B cell (primary cell): ENCODE data around the gene CYYR1. TPM values are rescaled to one million over a fixed set of nuclear protein-coding genes. Genes with fewer than 3 reads are reported as not detected.

ENCODE experiments used
- ATAC-seq: fragments of 200-7000 bp; cut with Tn5 transposase; one replicate; pipeline ENCODE4 v1.10.0; 2021; ENCODE audit warnings: low read depth, mild to moderate bottlenecking, moderate number of reproducible peaks, moderate library complexity
- CTCF ChIA-PET: fragments of 350-600 bp; sonication (Branson Sonifier 250); formaldehyde crosslinking; loops from one replicate; lab custom pipeline; 2021; ENCODE audit warnings: antibody characterized with exemption, inconsistent platforms; lab: Charles Lee
- POLR2A ChIA-PET: fragments of 350-600 bp; sonication (Branson Sonifier 250); formaldehyde crosslinking; loops from one replicate; lab custom pipeline; 2021; ENCODE audit warnings: antibody characterized with exemption; lab: Charles Lee
- DNase-seq: peaks from one replicate; pipeline ENCODE4 v3.0.0; 2013
- H2AFZ ChIP-seq: 2 replicates; pipeline ENCODE4 v1.6.1; 2012; ENCODE audit warnings: mild to moderate bottlenecking, low read depth, low read length; ENCODE audit not compliant: insufficient read depth, poor library complexity, severe bottlenecking
- H3K27ac ChIP-seq, 2 donors: 1 replicate in 1 of 2; 2 replicates in 1 of 2; pipeline ENCODE4 v1.5.1; 2012 to 2013; ENCODE audit warnings: low read length in 2 of 2, mild to moderate bottlenecking in 2 of 2, moderate library complexity in 1 of 2
- H3K27me3 ChIP-seq, 4 experiments: fragments of 200-600 bp in 1 of 4; sonication (generic) in 1 of 4; replicated peaks in 1 of 4; 1 replicate in 2 of 4; 2 replicates in 2 of 4; pipeline versions ENCODE4 v1.6.1 to v1.7.0; 2013 to 2016; ENCODE audit warnings: low read length in 3 of 4, mild to moderate bottlenecking in 2 of 4, mixed read lengths in 1 of 4, moderate library complexity in 1 of 4; ENCODE audit not compliant: insufficient read depth in 4 of 4, control insufficient read depth in 3 of 4; ENCODE audit errors: control extremely low read depth in 1 of 4
- H3K36me3 ChIP-seq, 2 experiments: replicated peaks in 1 of 2; 1 replicate in 1 of 2; 2 replicates in 1 of 2; pipeline versions ENCODE4 v1.6.1 to v1.7.1; 2013; ENCODE audit warnings: low read length in 1 of 2; ENCODE audit not compliant: insufficient read depth in 2 of 2, control insufficient read depth in 1 of 2; ENCODE audit errors: control extremely low read depth in 1 of 2, extremely low read depth in 1 of 2
- H3K4me1 ChIP-seq, 2 donors: fragments of 200-600 bp in 1 of 2; sonication (generic) in 1 of 2; 1 replicate in 1 of 2; 2 replicates in 1 of 2; pipeline versions ENCODE4 v1.5.1 to v1.6.1; 2013 to 2017; ENCODE audit warnings: low read length in 2 of 2; ENCODE audit not compliant: control insufficient read depth in 2 of 2, insufficient read depth in 2 of 2
- H3K4me2 ChIP-seq: replicated peaks from 2 replicates; pipeline ENCODE3; 2012; ENCODE audit warnings: mild to moderate bottlenecking, low read depth, low read length; ENCODE audit not compliant: poor library complexity, severe bottlenecking
- H3K4me3 ChIP-seq, 5 experiments: fragments of 200-600 bp in 1 of 5; sonication (generic) in 1 of 5; 1 replicate in 3 of 5; 2 replicates in 2 of 5; pipeline versions ENCODE4 v1.5.1 to v1.7.0; 2011 to 2016; ENCODE audit warnings: low read length in 4 of 5, mild to moderate bottlenecking in 4 of 5, low read depth in 2 of 5, control low read depth in 1 of 5, moderate library complexity in 1 of 5; ENCODE audit not compliant: insufficient read depth in 1 of 5; ENCODE audit errors: control extremely low read depth in 1 of 5, extremely low read depth in 1 of 5
- H3K79me2 ChIP-seq: fragments of 200-600 bp; sonication (generic); one replicate; pipeline ENCODE4 v1.6.0; 2016; ENCODE audit warnings: low read length; ENCODE audit not compliant: control insufficient read depth, insufficient read depth
- H3K9ac ChIP-seq: fragments of 200-600 bp; sonication (generic); 2 replicates; pipeline ENCODE4 v1.6.1; 2017; ENCODE audit warnings: mild to moderate bottlenecking, low read length, moderate library complexity
- H3K9me3 ChIP-seq, 3 donors: one replicate each; pipeline versions ENCODE4 v1.6.1 to v1.7.1; 2013; ENCODE audit warnings: low read length in 2 of 3; ENCODE audit not compliant: control insufficient read depth in 2 of 3, insufficient read depth in 1 of 3; ENCODE audit errors: control extremely low read depth in 1 of 3
- H4K20me1 ChIP-seq: 2 replicates; pipeline ENCODE4 v1.6.0; 2012; ENCODE audit warnings: mild to moderate bottlenecking, low read length; ENCODE audit not compliant: insufficient read depth, control insufficient read depth, poor library complexity, severe bottlenecking
- H3K27ac Mint-ChIP-seq: one replicate; pipeline ENCODE4 v1.8.0; 2021; ENCODE audit warnings: mixed read lengths
- H3K27me3 Mint-ChIP-seq: one replicate; pipeline ENCODE4 v1.8.0; 2021; ENCODE audit warnings: mixed read lengths
- H3K4me1 Mint-ChIP-seq: one replicate; pipeline ENCODE4 v1.8.0; 2021; ENCODE audit warnings: mixed read lengths
- H3K4me3 Mint-ChIP-seq: one replicate; pipeline ENCODE4 v1.8.0; 2021; ENCODE audit warnings: mixed read lengths
- H3K9me3 Mint-ChIP-seq: one replicate; pipeline ENCODE4 v1.8.0; 2022; ENCODE audit warnings: mixed read lengths; ENCODE audit not compliant: insufficient read depth
- CTCF ChIP-seq: fragments of 200-600 bp; IDR thresholded peaks from one replicate; pipeline ENCODE4 v1.8.0; 2022; ENCODE audit warnings: antibody characterized with exemption, mild to moderate bottlenecking
- EZH2 ChIP-seq: IDR thresholded peaks from 2 replicates; pipeline ENCODE4 v1.6.1; 2012; ENCODE audit warnings: borderline replicate concordance, low read depth, mild to moderate bottlenecking, moderate library complexity, low read length; ENCODE audit not compliant: insufficient read depth, poor library complexity, severe bottlenecking
- WGBS: methylation state at CpG from one replicate; pipeline ENCODE4 v1.1.5; 2013; ENCODE audit warnings: missing lambda C conversion rate; ENCODE audit not compliant: insufficient coverage; 5-methylcytosine and 5-hydroxymethylcytosine counted together
- intact Hi-C: fragments of 100-400 bp; cut with micrococcal nuclease; formaldehyde crosslinking; loops from one replicate; pipeline ENCODE4 v1.10.0; 2022
- polyA plus RNA-seq: library from polyadenylated mRNA; depleted of rRNA; stranded (reverse); fragments of >200 nt; gene quantifications from 2 replicates; pipeline ENCODE4 v1.2.3, GENCODE V29; 2012
- total RNA-seq, 2 donors: library from RNA; stranded (reverse); fragments of 120-200 nt in 1 of 2; gene quantifications; 1 replicate in 1 of 2; 2 replicates in 1 of 2; pipeline versions ENCODE4 v1.2.3 to v1.2.4, GENCODE V29; 2013 to 2022

Gene CYYR1
- total and polyA plus RNA-seq, 2 donors (not counting 1 experiment from before 2014, with no cell fraction given), result not detected

- TF ChIP-seq EZH2, result no peak
- TF ChIP-seq CTCF, result no peak
- intact Hi-C loops, result no loop called here
Measured at GRCh38 chr21:26597981-26598380, 24.9 kb upstream of the CYYR1 start.

DNA sequence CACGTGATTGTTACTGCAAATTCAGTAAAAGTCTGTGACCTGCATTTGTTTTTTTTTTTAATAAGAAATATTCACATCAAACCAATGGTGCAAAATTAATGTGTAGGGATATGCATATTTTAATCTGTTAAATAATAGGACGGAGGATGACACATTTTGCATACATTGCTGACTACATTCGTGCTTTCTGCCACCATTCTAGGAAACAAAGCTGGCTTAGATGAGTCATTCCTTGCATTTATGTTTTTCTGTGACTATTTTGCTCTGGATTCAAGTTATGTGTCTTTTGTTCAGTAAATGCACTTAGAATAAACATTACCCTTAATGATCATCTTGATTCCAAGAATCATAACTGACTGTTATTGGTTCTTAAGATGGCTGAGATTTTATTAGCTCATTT, 23.9 kb upstream of the CYYR1 start:
- no peak for ATAC-seq
- Histone ChIP-seq H3K27me3 (no peaks in the 10 kb centered on the region), H3K9ac (no peak overlapping the region), H3K4me1 (no peaks in the 10 kb centered on the region), H3K36me3 (no peaks in the 10 kb centered on the region), H3K9me3 (no peaks in the 10 kb centered on the region), H3K79me2 (no peaks in the 10 kb centered on the region), H3K4me3 (no peak overlapping the region), H3K27ac (no peak overlapping the region), H2AFZ (no peak overlapping the region), H4K20me1 (no peaks in the 10 kb centered on the region), H3K4me2 (no peak overlapping the region)
- intact Hi-C loops, result no loop called here
- DNase-seq, result no peak
- H3K27ac Mint-ChIP-seq, result no peak overlapping the region
- H3K4me1 Mint-ChIP-seq, result no peaks in the 10 kb centered on the region
- ChIA-PET CTCF (interaction anchor here (0.7 kb wide), 1 partner anchor 713 kb away, joined by 3 read pairs; no protein-coding TSS in a partner anchor), POLR2A (no interaction called here)
- H3K9me3 Mint-ChIP-seq, result no peaks in the 10 kb centered on the region
- 83% methylated on average over 1 of the region's 3 CpGs for WGBS
- TF ChIP-seq CTCF (no peak), EZH2 (no peak)
- H3K27me3 Mint-ChIP-seq, result no peaks in the 10 kb centered on the region
- no peak overlapping the region for H3K4me3 Mint-ChIP-seq

More at GRCh38 chr21:26597981-26598380, 24.9 kb upstream of the CYYR1 start:
- Histone ChIP-seq H3K4me2 (no peak overlapping the region), H3K9me3 (no peaks in the 10 kb centered on the region), H4K20me1 (no peaks in the 10 kb centered on the region), H2AFZ (no peak overlapping the region), H3K27ac (no peak overlapping the region), H3K36me3 (no peaks in the 10 kb centered on the region), H3K9ac (no peak overlapping the region), H3K79me2 (no peaks in the 10 kb centered on the region), H3K27me3 (no peaks in the 10 kb centered on the region), H3K4me1 (no peaks in the 10 kb centered on the region), H3K4me3 (no peak overlapping the region)
- POLR2A ChIA-PET, result no interaction called here
- 80% methylated on average over 1 of the region's 2 CpGs for WGBS
- no peaks in the 10 kb centered on the region for H3K27me3 Mint-ChIP-seq
- no peaks in the 10 kb centered on the region for H3K9me3 Mint-ChIP-seq
- no peak overlapping the region for H3K4me3 Mint-ChIP-seq
- ATAC-seq (no peak), DNase-seq (no peak)
- no peaks in the 10 kb centered on the region for H3K4me1 Mint-ChIP-seq
- CTCF ChIA-PET, result no interaction called here
- H3K27ac Mint-ChIP-seq, result no peak overlapping the region
